H1 (cell line): ENCODE measurements around the gene MAP2K5. TPM values are rescaled to one million over a fixed set of nuclear protein-coding genes. Genes with fewer than 3 reads are reported as not detected.

Experiments used
- CTCF ChIA-PET: fragments of 300-600 bp; sonication (Branson Sonifier 250); formaldehyde crosslinking; loops from one replicate; lab custom pipeline; 2021; ENCODE audit not compliant: partially characterized antibody; lab: Charles Lee
- POLR2A ChIA-PET: fragments of 300-600 bp; sonication (Branson Sonifier 250); formaldehyde crosslinking; loops from one replicate; lab custom pipeline; 2021; ENCODE audit warnings: inconsistent platforms; ENCODE audit not compliant: partially characterized antibody; lab: Charles Lee
- DNase-seq, 2 experiments: peaks; one replicate each; pipeline versions ENCODE4 v3.0.0 to v3.0.0-alpha.2; 2010 to 2022; ENCODE audit warnings: low spot score in 2 of 2, low read depth in 1 of 2, mixed read lengths in 1 of 2
- FAIRE-seq: peaks from 2 replicates; lab custom pipeline; 2011; peaks lifted over from hg19 to GRCh38; lab: Jason Lieb, UNC
- H2AFZ ChIP-seq: 2 replicates; pipeline ENCODE4 v1.8.1; 2012; ENCODE audit warnings: low read length, inconsistent platforms
- H2AK5ac ChIP-seq: 2 replicates; pipeline ENCODE4 v1.6.1; 2013; ENCODE audit warnings: low read depth, low read length
- H2BK120ac ChIP-seq: replicated peaks from 2 replicates; pipeline ENCODE3; 2013; ENCODE audit warnings: low read depth, low read length, inconsistent platforms
- H2BK12ac ChIP-seq: 2 replicates; pipeline ENCODE4 v1.6.1; 2013; ENCODE audit warnings: low read depth, low read length
- H2BK15ac ChIP-seq: 2 replicates; pipeline ENCODE4 v1.6.1; 2013; ENCODE audit warnings: low read length
- H2BK20ac ChIP-seq: 2 replicates; pipeline ENCODE4 v1.6.1; 2013; ENCODE audit warnings: low read length
- H2BK5ac ChIP-seq: 2 replicates; pipeline ENCODE4 v1.6.1; 2013; ENCODE audit warnings: low read depth, low read length
- H3K14ac ChIP-seq: 2 replicates; pipeline ENCODE4 v1.6.1; 2013; ENCODE audit warnings: inconsistent platforms; ENCODE audit not compliant: insufficient read length
- H3K18ac ChIP-seq: 2 replicates; pipeline ENCODE4 v1.6.1; 2013; ENCODE audit warnings: low read length; ENCODE audit errors: extremely low read depth
- H3K23ac ChIP-seq: 2 replicates; pipeline ENCODE4 v1.6.1; 2013; ENCODE audit warnings: inconsistent platforms; ENCODE audit not compliant: insufficient read length
- H3K23me2 ChIP-seq: 2 replicates; pipeline ENCODE4 v1.6.1; 2013; ENCODE audit warnings: low read depth, low read length
- H3K27ac ChIP-seq: 2 replicates; pipeline ENCODE4 v1.6.1; 2011; ENCODE audit warnings: low read depth, low read length, inconsistent platforms
- H3K27me3 ChIP-seq, 4 experiments: replicated peaks in 1 of 4; 1 replicate in 1 of 4; 2 replicates in 3 of 4; pipeline versions ENCODE4 v1.6.1 to v1.8.1; 2011 to 2013; ENCODE audit warnings: low read length in 3 of 4, mild to moderate bottlenecking in 3 of 4, inconsistent platforms in 2 of 4, mixed read lengths in 2 of 4, moderate library complexity in 1 of 4; ENCODE audit not compliant: control insufficient read depth in 3 of 4, insufficient read depth in 3 of 4; ENCODE audit errors: extremely low read depth in 1 of 4
- H3K36me3 ChIP-seq, 4 experiments: 2 replicates each; pipeline versions ENCODE4 v1.6.1 to v1.8.1; 2011 to 2013; ENCODE audit warnings: mild to moderate bottlenecking in 4 of 4, low read length in 3 of 4, moderate library complexity in 2 of 4, control low read depth in 1 of 4, inconsistent platforms in 1 of 4; ENCODE audit not compliant: insufficient read depth in 4 of 4, control insufficient read depth in 2 of 4
- H3K4ac ChIP-seq: replicated peaks from 2 replicates; pipeline ENCODE3; 2013; ENCODE audit warnings: low read length, low read depth, mixed read lengths, inconsistent platforms; ENCODE audit not compliant: insufficient read length
- H3K4me1 ChIP-seq, 4 experiments: replicated peaks in 1 of 4; 1 replicate in 1 of 4; 2 replicates in 3 of 4; pipeline versions ENCODE4 v1.6.1 to v1.8.1; 2011 to 2013; ENCODE audit warnings: low read length in 3 of 4, inconsistent platforms in 2 of 4, mixed read lengths in 1 of 4; ENCODE audit not compliant: insufficient read depth in 4 of 4, control insufficient read depth in 3 of 4
- H3K4me2 ChIP-seq, 2 experiments: 2 replicates each; pipeline versions ENCODE4 v1.6.1 to v1.8.1; 2011 to 2013; ENCODE audit warnings: low read depth in 2 of 2, low read length in 2 of 2, control low read depth in 1 of 2, inconsistent platforms in 1 of 2, mild to moderate bottlenecking in 1 of 2; ENCODE audit not compliant: insufficient read depth in 1 of 2
- H3K4me3 ChIP-seq, 4 experiments: fragments of 200-600, 300-600 bp in 1 of 4; sonication (generic), shearing (Covaris generic), sonication (Bioruptor Twin) in 1 of 4; 2 replicates each; pipeline versions ENCODE4 v1.5.1 to v1.8.1; 2011 to 2016; ENCODE audit warnings: low read length in 4 of 4, low read depth in 3 of 4, control low read depth in 2 of 4, inconsistent platforms in 2 of 4, mild to moderate bottlenecking in 2 of 4, mixed read lengths in 1 of 4, moderate library complexity in 1 of 4; ENCODE audit not compliant: insufficient read depth in 2 of 4; ENCODE audit errors: extremely low read depth in 1 of 4
- H3K56ac ChIP-seq: replicated peaks from 2 replicates; pipeline ENCODE3; 2013; ENCODE audit warnings: low read depth, mild to moderate bottlenecking, mixed read lengths, low read length, inconsistent platforms; ENCODE audit not compliant: insufficient read length
- H3K79me1 ChIP-seq: 2 replicates; pipeline ENCODE4 v1.6.1; 2013; ENCODE audit warnings: low read depth, low read length, control low read depth
- H3K79me2 ChIP-seq, 2 experiments: 2 replicates each; pipeline versions ENCODE4 v1.6.1 to v1.8.1; 2012 to 2013; ENCODE audit warnings: low read length in 2 of 2, mild to moderate bottlenecking in 2 of 2, inconsistent platforms in 1 of 2; ENCODE audit not compliant: insufficient read depth in 2 of 2, control insufficient read depth in 1 of 2
- H3K9ac ChIP-seq, 4 experiments: replicated peaks in 1 of 4; 1 replicate in 1 of 4; 2 replicates in 3 of 4; pipeline versions ENCODE4 v1.6.1 to v1.8.1; 2011 to 2013; ENCODE audit warnings: low read depth in 3 of 4, low read length in 3 of 4, control low read depth in 2 of 4, mild to moderate bottlenecking in 2 of 4, moderate library complexity in 2 of 4, inconsistent platforms in 1 of 4; ENCODE audit errors: extremely low read depth in 1 of 4
- H3K9me3 ChIP-seq, 2 experiments: 2 replicates each; pipeline versions ENCODE4 v1.6.1 to v1.8.1; 2012 to 2013; ENCODE audit warnings: mild to moderate bottlenecking in 2 of 2, moderate library complexity in 2 of 2, control low read depth in 1 of 2, inconsistent platforms in 1 of 2, low read depth in 1 of 2, low read length in 1 of 2, mixed read lengths in 1 of 2; ENCODE audit not compliant: insufficient read depth in 2 of 2
- H4K20me1 ChIP-seq, 2 experiments: replicated peaks in 1 of 2; 2 replicates each; pipeline versions ENCODE3 to v1.8.1; 2011 to 2013; ENCODE audit warnings: inconsistent platforms in 2 of 2, low read length in 2 of 2, mild to moderate bottlenecking in 1 of 2; ENCODE audit not compliant: insufficient read depth in 2 of 2, control insufficient read depth in 1 of 2
- H4K5ac ChIP-seq: 2 replicates; pipeline ENCODE4 v1.6.1; 2013; ENCODE audit warnings: low read length, low read depth, mixed read lengths, inconsistent platforms; ENCODE audit not compliant: insufficient read length
- H4K8ac ChIP-seq: 2 replicates; pipeline ENCODE4 v1.8.0; 2013; ENCODE audit warnings: mild to moderate bottlenecking, moderate library complexity, low read length, inconsistent platforms; ENCODE audit not compliant: insufficient read depth; ENCODE audit errors: extremely low read depth
- H4K91ac ChIP-seq: replicated peaks from 2 replicates; pipeline ENCODE3; 2013; ENCODE audit warnings: low read length, mixed read lengths, inconsistent platforms; ENCODE audit not compliant: insufficient read length
- ATF2 ChIP-seq: IDR thresholded peaks from 2 replicates; pipeline ENCODE4 v1.6.1; 2012; ENCODE audit warnings: low read length, inconsistent platforms
- CEBPB ChIP-seq: IDR thresholded peaks from 2 replicates; pipeline ENCODE4 v1.6.1; 2012; ENCODE audit warnings: low read depth, low read length
- EP300 ChIP-seq, 2 experiments: IDR thresholded peaks; 1 replicate in 1 of 2; 2 replicates in 1 of 2; pipeline ENCODE4 v1.6.1; 2011 to 2012; ENCODE audit warnings: low read depth in 2 of 2, low read length in 2 of 2, mild to moderate bottlenecking in 2 of 2, borderline replicate concordance in 1 of 2, inconsistent platforms in 1 of 2, moderate library complexity in 1 of 2
- GABPA ChIP-seq: IDR thresholded peaks from 2 replicates; pipeline ENCODE4 v1.6.1; 2011; ENCODE audit warnings: mild to moderate bottlenecking, low read length, moderate library complexity, borderline replicate concordance; ENCODE audit not compliant: insufficient read depth
- NANOG ChIP-seq: IDR thresholded peaks from 2 replicates; pipeline ENCODE4 v1.6.1; 2011; ENCODE audit warnings: low read length, low read depth, mild to moderate bottlenecking, inconsistent platforms; ENCODE audit not compliant: insufficient read depth, poor library complexity, severe bottlenecking
- PHF8 ChIP-seq: fragments of 200-600 bp; sonication (generic); conservative IDR thresholded peaks from 2 replicates; pipeline ENCODE4 v1.7.1; 2012; ENCODE audit warnings: low read depth, mild to moderate bottlenecking, inconsistent platforms, low read length, moderate library complexity
- POLR2AphosphoS5 ChIP-seq: IDR thresholded peaks from 2 replicates; pipeline ENCODE4 v1.6.1; 2011; ENCODE audit warnings: low read depth, low read length
- RAD21 ChIP-seq, 2 experiments: IDR thresholded peaks in 1 of 2; conservative IDR thresholded peaks in 1 of 2; 2 replicates each; pipeline ENCODE4 v1.6.1; 2011; ENCODE audit warnings: low read depth in 2 of 2, low read length in 2 of 2, improper control_type of control experiment in 1 of 2, inconsistent platforms in 1 of 2, mild to moderate bottlenecking in 1 of 2, moderate library complexity in 1 of 2
- RFX5 ChIP-seq: IDR thresholded peaks from 2 replicates; pipeline ENCODE4 v1.6.1; 2011; ENCODE audit warnings: low read depth, low read length, improper control_type of control experiment, borderline replicate concordance
- SAP30 ChIP-seq: fragments of 300-600 bp; sonication (generic); IDR thresholded peaks from 2 replicates; pipeline ENCODE4 v1.7.1; 2012; ENCODE audit warnings: low read length, moderate library complexity, mild to moderate bottlenecking, inconsistent platforms; ENCODE audit not compliant: insufficient read depth, insufficient replicate concordance
- SIX5 ChIP-seq: IDR thresholded peaks from 2 replicates; pipeline ENCODE4 v1.6.1; 2011; ENCODE audit warnings: mild to moderate bottlenecking, low read depth, low read length
- SP2 ChIP-seq: IDR thresholded peaks from 2 replicates; pipeline ENCODE4 v1.6.1; 2012; ENCODE audit warnings: mild to moderate bottlenecking, low read length, inconsistent platforms
- SP4 ChIP-seq: IDR thresholded peaks from 2 replicates; pipeline ENCODE4 v1.6.1; 2012; ENCODE audit warnings: low read length, inconsistent platforms
- polyA plus RNA-seq, 7 experiments: library from polyadenylated mRNA; depleted of rRNA in 3 of 7; stranded (reverse) in 5 of 7; unstranded in 2 of 7; fragments of >200 nt in 5 of 7; fragments of 200-250 nt in 2 of 7; gene quantifications; 1 replicate in 5 of 7; 2 replicates in 1 of 7; 4 replicates in 1 of 7; pipeline versions ENCODE4 v1.2.1 to v1.2.3, GENCODE V29; 2011 to 2013; ENCODE audit warnings: missing spikeins in 2 of 7, mixed read lengths in 2 of 7
- total RNA-seq: library from RNA; stranded (reverse); fragmentation: NEBNext Ultra II Directional; extraction: Animal tissue kit (Norgen Biotek cat#: 25700); gene quantifications from 2 replicates; pipeline ENCODE4 v1.2.1, GENCODE V29; 2021

MAP2K5 gene
- total and polyA plus RNA-seq, 2 of the 8 experiments (the other 6 are each of a cell fraction or from before 2014, with no cell fraction given): 4.4 to 15.8 TPM

GRCh38 chr15:67788986-67789385, 246.5 kb downstream of the MAP2K5 start:
- H3K14ac ChIP-seq: no peak overlapping the region
- ChIA-PET POLR2A (no interaction called here), CTCF (interaction anchor here (0.7 to 1.6 kb wide), 2 partner anchors 9 to 58 kb away, joined by 3 read pairs; no protein-coding TSS in a partner anchor)
- TF ChIP-seq NANOG: no peak
- no peak for TF ChIP-seq RAD21 (IDR thresholded peaks at IDR 0.05 in 1 of 2, conservative IDR thresholded peaks at IDR 0.05 in 1 of 2; ENCODE audit: low read depth in 2 of 2, low read length in 2 of 2)
- TF ChIP-seq CEBPB: no peak
- TF ChIP-seq ATF2: no peak
- TF ChIP-seq SP2: no peak
- no peak for TF ChIP-seq EP300 (IDR thresholded peaks at IDR 0.05; ENCODE audit: borderline replicate concordance in 1 of 2, low read depth in 2 of 2, low read length in 2 of 2)
- TF ChIP-seq SIX5: no peak
- TF ChIP-seq SAP30: no peak
- no peak for TF ChIP-seq GABPA
- TF ChIP-seq SP4: no peak
- TF ChIP-seq POLR2AphosphoS5: no peak
- TF ChIP-seq RFX5: no peak
- TF ChIP-seq PHF8: no peak

More at GRCh38 chr15:67788986-67789385, 246.5 kb downstream of the MAP2K5 start:
- Histone ChIP-seq H3K9ac (no peak overlapping the region), H3K79me1 (no peaks in the 10 kb centered on the region; the same call in 1 of the 2 replicates), H2BK15ac (no peak overlapping the region), H4K8ac (no peak overlapping the region), H3K27ac (no peak overlapping the region), H3K9me3 (no peaks in the 10 kb centered on the region), H2AK5ac (no peak overlapping the region), H2AFZ (no peak overlapping the region), H3K27me3 (no peaks in the 10 kb centered on the region; a peak in 1 of 7 replicates), H3K4me3 (no peak overlapping the region), H2BK120ac (no peak overlapping the region), H2BK12ac (no peak overlapping the region), H3K4me1 (peaks cover 8 to 15% (median 12%) of the 10 kb centered on the region in 4 experiments; a peak in 6 of 7 replicates), H3K23ac (no peak overlapping the region), H3K23me2 (no peaks in the 10 kb centered on the region), H4K5ac (no peak overlapping the region), H4K20me1 (no peaks in the 10 kb centered on the region), H4K91ac (no peak overlapping the region), H3K4me2 (no peak overlapping the region), H3K4ac (no peak overlapping the region), H2BK5ac (no peak overlapping the region), H3K56ac (no peak overlapping the region), H2BK20ac (no peak overlapping the region), H3K79me2 (no peaks in the 10 kb centered on the region), H3K18ac (no peak overlapping the region), H3K36me3 (no peaks in the 10 kb centered on the region)
- FAIRE-seq (no peak), DNase-seq (no peak)
